WTC11 (cell line): ENCODE data around the gene EHF. TPM values are rescaled to one million over a fixed set of nuclear protein-coding genes. Genes with fewer than 3 reads are reported as not detected.

ENCODE experiments used
- ATAC-seq: fragments of 200-7000 bp; cut with Tn5 transposase; 2 replicates; pipeline ENCODE4 v1.10.0; 2021; ENCODE audit warnings: mild to moderate bottlenecking, moderate library complexity
- CTCF ChIA-PET: fragments of 300-600 bp; sonication (Branson Sonifier 250); formaldehyde crosslinking; loops from one replicate; lab custom pipeline; 2021; ENCODE audit warnings: antibody characterized with exemption; lab: Charles Lee
- POLR2A ChIA-PET: fragments of 350-600 bp; sonication (Branson Sonifier 250); formaldehyde crosslinking; loops from one replicate; lab custom pipeline; 2021; ENCODE audit warnings: antibody characterized with exemption; lab: Charles Lee
- DNase-seq: peaks from one replicate; pipeline ENCODE4 v3.0.0; 2021; ENCODE audit warnings: low spot score
- H3K27ac Mint-ChIP-seq: 2 replicates; pipeline ENCODE4 v1.8.0; 2021; ENCODE audit warnings: mixed read lengths
- H3K27me3 Mint-ChIP-seq: 2 replicates; pipeline ENCODE4 v1.8.0; 2021; ENCODE audit warnings: low read depth, mild to moderate bottlenecking, moderate library complexity, mixed read lengths
- H3K36me3 Mint-ChIP-seq: 2 replicates; pipeline ENCODE4 v1.8.0; 2021; ENCODE audit warnings: mixed read lengths
- H3K4me1 Mint-ChIP-seq: 2 replicates; pipeline ENCODE4 v1.8.0; 2022; ENCODE audit warnings: mixed read lengths
- H3K4me3 Mint-ChIP-seq: 2 replicates; pipeline ENCODE4 v1.8.0; 2021; ENCODE audit warnings: mild to moderate bottlenecking, moderate library complexity, mixed read lengths
- H3K9me3 Mint-ChIP-seq: 2 replicates; pipeline ENCODE4 v1.8.0; 2021; ENCODE audit warnings: mixed read lengths
- ATF1 ChIP-seq: sonication (generic); formaldehyde crosslinking; IDR thresholded peaks from 2 replicates; pipeline ENCODE4 v1.8.1; 2023; ENCODE audit warnings: mild to moderate bottlenecking, moderate library complexity, missing genetic modification reagents
- CREM ChIP-seq: sonication (generic); formaldehyde crosslinking; IDR thresholded peaks from 2 replicates; pipeline ENCODE4 v1.8.1; 2022; ENCODE audit warnings: mild to moderate bottlenecking, missing genetic modification reagents, moderate library complexity
- ETV6 ChIP-seq: sonication (generic); formaldehyde crosslinking; IDR thresholded peaks from 2 replicates; pipeline ENCODE4 v1.8.1; 2022; ENCODE audit warnings: mild to moderate bottlenecking, missing genetic modification reagents
- FOXK1 ChIP-seq: sonication (generic); formaldehyde crosslinking; IDR thresholded peaks from 2 replicates; pipeline ENCODE4 v1.8.0; 2022; ENCODE audit warnings: mild to moderate bottlenecking, moderate library complexity, missing genetic modification reagents
- GABPB1 ChIP-seq: sonication (generic); formaldehyde crosslinking; IDR thresholded peaks from 2 replicates; pipeline ENCODE4 v1.8.1; 2023; ENCODE audit warnings: mild to moderate bottlenecking, missing genetic modification reagents
- JAZF1 ChIP-seq: fragments of 250-450 bp; sonication (Bioruptor Pico); IDR thresholded peaks from 2 replicates; pipeline ENCODE4 v1.9.0; 2021; ENCODE audit warnings: moderate library complexity, mild to moderate bottlenecking, inconsistent platforms
- MYBL2 ChIP-seq: sonication (generic); formaldehyde crosslinking; IDR thresholded peaks from 2 replicates; pipeline ENCODE4 v1.8.1; 2023; ENCODE audit warnings: mild to moderate bottlenecking, moderate library complexity, missing genetic modification reagents
- NR1H2 ChIP-seq: sonication (generic); formaldehyde crosslinking; IDR thresholded peaks from 2 replicates; pipeline ENCODE4 v1.9.0; 2021; ENCODE audit warnings: mild to moderate bottlenecking, moderate library complexity, missing genetic modification reagents
- OVOL2 ChIP-seq: fragments of 250-450 bp; sonication (Bioruptor Pico); IDR thresholded peaks from 2 replicates; pipeline ENCODE4 v1.9.0; 2021; ENCODE audit warnings: mild to moderate bottlenecking, borderline replicate concordance
- ZNF219 ChIP-seq: sonication (generic); formaldehyde crosslinking; IDR thresholded peaks from 2 replicates; pipeline ENCODE4 v1.8.0; 2023; ENCODE audit warnings: missing genetic modification reagents, mild to moderate bottlenecking, borderline replicate concordance
- ZNF232 ChIP-seq: sonication (generic); formaldehyde crosslinking; IDR thresholded peaks from 2 replicates; pipeline ENCODE4 v1.8.0; 2022; ENCODE audit warnings: mild to moderate bottlenecking, missing genetic modification reagents
- total RNA-seq: library from RNA; stranded (reverse); gene quantifications from 3 replicates; pipeline ENCODE4 v1.2.3, GENCODE V29; 2021
- TF ChIP-seq, protein P1 (sequence below): fragments of 250-450 bp; sonication (Bioruptor Pico); IDR thresholded peaks from 2 replicates; pipeline ENCODE4 v1.9.0; 2021; ENCODE audit warnings: mild to moderate bottlenecking
- TF ChIP-seq, protein P2 (sequence below): sonication (generic); formaldehyde crosslinking; IDR thresholded peaks from 2 replicates; pipeline ENCODE4 v1.8.0; 2022; ENCODE audit warnings: mild to moderate bottlenecking, missing genetic modification reagents
- TF ChIP-seq, protein P3 (sequence below): sonication (generic); formaldehyde crosslinking; IDR thresholded peaks from 2 replicates; pipeline ENCODE4 v1.8.1; 2023; ENCODE audit warnings: mild to moderate bottlenecking, missing genetic modification reagents, moderate library complexity
- TF ChIP-seq, protein P4 (sequence below): sonication (generic); formaldehyde crosslinking; IDR thresholded peaks from 2 replicates; pipeline ENCODE4 v1.8.1; 2023; ENCODE audit warnings: mild to moderate bottlenecking, moderate library complexity, missing genetic modification reagents
- TF ChIP-seq, protein P5 (sequence below): sonication (generic); formaldehyde crosslinking; conservative IDR thresholded peaks from 2 replicates; pipeline ENCODE4 v1.8.1; 2022; ENCODE audit warnings: mild to moderate bottlenecking, missing genetic modification reagents
- TF ChIP-seq, protein P6 (sequence below): fragments of 250-450 bp; sonication (Bioruptor Pico); IDR thresholded peaks from 2 replicates; pipeline ENCODE4 v1.9.0; 2021; ENCODE audit warnings: mild to moderate bottlenecking
- TF ChIP-seq, protein P7 (sequence below): fragments of 250-450 bp; sonication (Bioruptor Pico); IDR thresholded peaks from 2 replicates; pipeline ENCODE4 v1.9.0; 2021; ENCODE audit warnings: moderate library complexity, mild to moderate bottlenecking, inconsistent platforms, borderline replicate concordance
- TF ChIP-seq, protein P8 (sequence below): sonication (generic); formaldehyde crosslinking; IDR thresholded peaks from 2 replicates; pipeline ENCODE4 v1.8.1; 2022; ENCODE audit warnings: missing genetic modification reagents, borderline replicate concordance

Gene EHF
- total RNA-seq, 1 experiment from 2014 or later: 0.46 TPM

DNA sequence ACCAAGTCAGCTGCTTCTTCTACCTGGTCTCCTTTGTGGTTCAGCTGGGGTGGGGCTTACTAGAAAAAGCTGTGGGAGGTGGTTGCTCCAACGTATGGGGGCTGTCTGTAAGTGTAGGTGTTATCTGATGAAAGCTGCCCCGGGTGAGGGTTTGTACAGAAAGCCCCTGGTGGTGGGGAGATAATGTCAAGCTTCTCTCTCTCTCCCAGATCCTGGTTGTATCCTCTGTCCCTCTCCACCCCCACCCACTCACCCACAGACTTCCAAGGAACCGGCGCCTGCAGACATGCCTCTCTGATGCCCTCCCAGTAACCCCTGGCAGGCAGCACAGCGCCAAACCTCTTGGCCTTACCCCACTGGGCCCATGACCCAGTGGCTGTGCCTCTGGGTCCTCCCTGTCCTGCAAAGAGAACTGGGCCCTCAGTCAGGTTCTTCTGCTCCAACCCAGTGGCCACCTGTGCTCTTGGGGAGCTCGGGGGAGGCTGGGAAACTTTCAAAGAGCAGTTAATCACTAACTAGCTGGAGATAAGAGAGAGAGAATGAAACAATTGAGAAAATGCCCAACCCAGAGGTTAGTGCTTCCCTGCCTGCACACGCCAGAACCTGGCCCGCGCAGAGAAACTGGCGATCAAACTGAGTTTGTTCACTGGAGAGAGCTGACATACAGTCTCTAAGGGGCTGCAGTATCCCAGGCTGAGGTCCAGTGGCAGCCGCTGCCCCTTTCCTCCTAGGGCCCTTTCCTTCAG, 20.4 kb upstream of the EHF start:
- POLR2A ChIA-PET: no interaction called here
- peaks cover 5% of the 10 kb centered on the region; the same call in 1 of the 2 replicates for H3K4me1 Mint-ChIP-seq
- CTCF ChIA-PET: interaction anchor here (0.7 to 1.0 kb wide), 2 partner anchors 15 to 37 kb away, joined by 3 read pairs; no protein-coding TSS in a partner anchor
- H3K27ac Mint-ChIP-seq: no peak overlapping the region
- TF ChIP-seq ZNF232 (no peak), GABPB1 (CRISPR knock-in tag) (peak; percentile 31; the same call in 1 of the 2 replicates), JAZF1 (no peak), FOXK1 (CRISPR knock-in tag) (no peak)
- no peak overlapping the region for H3K4me3 Mint-ChIP-seq
- H3K27me3 Mint-ChIP-seq: no peaks in the 10 kb centered on the region
- peaks cover 12% of the 10 kb centered on the region for H3K9me3 Mint-ChIP-seq
- H3K36me3 Mint-ChIP-seq: no peaks in the 10 kb centered on the region; the same call in 1 of the 2 replicates
- DNase-seq (no peak), ATAC-seq (no peak)

DNA sequence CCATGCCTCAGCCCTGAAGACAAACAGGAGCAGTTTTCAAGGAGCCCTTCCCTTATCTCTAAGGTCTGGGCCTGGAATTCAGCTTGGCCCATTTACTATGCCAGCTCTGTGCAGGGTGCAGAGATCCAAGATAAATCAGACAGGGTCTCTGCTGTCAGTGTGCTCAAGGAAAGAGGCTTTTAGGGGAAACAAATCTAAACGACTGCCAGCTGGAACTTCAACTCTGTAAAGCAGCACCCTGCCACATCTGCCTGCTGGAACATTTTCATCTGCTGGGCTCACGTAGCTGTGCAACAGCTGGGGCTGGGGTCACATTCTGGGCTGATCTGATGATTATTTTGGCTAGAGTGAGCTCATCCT, 19.8 kb upstream of the EHF start:
- H3K27ac Mint-ChIP-seq: no peak overlapping the region
- H3K36me3 Mint-ChIP-seq: no peaks in the 10 kb centered on the region
- no peaks in the 10 kb centered on the region for H3K27me3 Mint-ChIP-seq
- TF ChIP-seq, protein P1, sequence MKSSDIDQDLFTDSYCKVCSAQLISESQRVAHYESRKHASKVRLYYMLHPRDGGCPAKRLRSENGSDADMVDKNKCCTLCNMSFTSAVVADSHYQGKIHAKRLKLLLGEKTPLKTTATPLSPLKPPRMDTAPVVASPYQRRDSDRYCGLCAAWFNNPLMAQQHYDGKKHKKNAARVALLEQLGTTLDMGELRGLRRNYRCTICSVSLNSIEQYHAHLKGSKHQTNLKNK: no peak
- TF ChIP-seq, protein P2, sequence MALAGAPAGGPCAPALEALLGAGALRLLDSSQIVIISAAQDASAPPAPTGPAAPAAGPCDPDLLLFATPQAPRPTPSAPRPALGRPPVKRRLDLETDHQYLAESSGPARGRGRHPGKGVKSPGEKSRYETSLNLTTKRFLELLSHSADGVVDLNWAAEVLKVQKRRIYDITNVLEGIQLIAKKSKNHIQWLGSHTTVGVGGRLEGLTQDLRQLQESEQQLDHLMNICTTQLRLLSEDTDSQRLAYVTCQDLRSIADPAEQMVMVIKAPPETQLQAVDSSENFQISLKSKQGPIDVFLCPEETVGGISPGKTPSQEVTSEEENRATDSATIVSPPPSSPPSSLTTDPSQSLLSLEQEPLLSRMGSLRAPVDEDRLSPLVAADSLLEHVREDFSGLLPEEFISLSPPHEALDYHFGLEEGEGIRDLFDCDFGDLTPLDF (CRISPR knock-in tag): no peak
- TF ChIP-seq NR1H2 (CRISPR knock-in tag): no peak
- TF ChIP-seq, protein P3, sequence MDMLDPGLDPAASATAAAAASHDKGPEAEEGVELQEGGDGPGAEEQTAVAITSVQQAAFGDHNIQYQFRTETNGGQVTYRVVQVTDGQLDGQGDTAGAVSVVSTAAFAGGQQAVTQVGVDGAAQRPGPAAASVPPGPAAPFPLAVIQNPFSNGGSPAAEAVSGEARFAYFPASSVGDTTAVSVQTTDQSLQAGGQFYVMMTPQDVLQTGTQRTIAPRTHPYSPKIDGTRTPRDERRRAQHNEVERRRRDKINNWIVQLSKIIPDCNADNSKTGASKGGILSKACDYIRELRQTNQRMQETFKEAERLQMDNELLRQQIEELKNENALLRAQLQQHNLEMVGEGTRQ (CRISPR knock-in tag): no peak
- POLR2A ChIA-PET: no interaction called here
- DNase-seq (no peak), ATAC-seq (no peak)
- CTCF ChIA-PET: interaction anchor here (0.7 to 1.0 kb wide), 2 partner anchors 15 to 37 kb away, joined by 3 read pairs; no protein-coding TSS in a partner anchor
- H3K9me3 Mint-ChIP-seq: peaks cover 7% of the 10 kb centered on the region
- H3K4me1 Mint-ChIP-seq: peaks cover 5% of the 10 kb centered on the region; the same call in 1 of the 2 replicates
- no peak overlapping the region for H3K4me3 Mint-ChIP-seq

DNA sequence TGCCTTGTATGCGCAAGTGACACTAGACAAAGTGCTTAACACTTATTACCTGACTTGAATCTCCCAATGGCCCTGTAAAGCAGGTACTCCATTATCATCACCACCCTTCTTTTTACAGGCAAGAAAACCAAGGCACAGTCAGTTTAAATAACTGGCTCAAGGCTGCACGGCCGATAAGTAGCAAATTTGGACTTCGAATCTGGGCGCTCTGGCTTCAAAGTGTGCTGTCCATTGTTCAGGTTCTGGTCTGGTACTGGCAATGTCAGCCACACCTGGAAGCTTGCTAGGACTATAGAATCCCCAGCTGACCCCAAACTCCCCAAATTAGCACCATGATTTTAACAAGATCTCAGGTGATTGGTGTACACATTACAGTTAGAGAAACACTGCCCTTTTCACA, 19.3 kb upstream of the EHF start:
- ChIA-PET POLR2A (no interaction called here), CTCF (no interaction called here)
- no peak for DNase-seq
- Mint-ChIP-seq H3K36me3 (no peaks in the 10 kb centered on the region), H3K4me1 (peaks cover 5% of the 10 kb centered on the region; the same call in 1 of the 2 replicates), H3K27me3 (no peaks in the 10 kb centered on the region), H3K9me3 (peaks cover 1% of the 10 kb centered on the region; the same call in 1 of the 2 replicates), H3K27ac (no peak overlapping the region), H3K4me3 (no peak overlapping the region)
- no peak for ATAC-seq
- TF ChIP-seq OVOL2 (CRISPR knock-in tag) (no peak), MYBL2 (CRISPR knock-in tag) (no peak), ZNF219 (CRISPR knock-in tag) (no peak), ETV6 (CRISPR knock-in tag) (no peak), CREM (CRISPR knock-in tag) (no peak), ATF1 (no peak)
- TF ChIP-seq, protein P4, sequence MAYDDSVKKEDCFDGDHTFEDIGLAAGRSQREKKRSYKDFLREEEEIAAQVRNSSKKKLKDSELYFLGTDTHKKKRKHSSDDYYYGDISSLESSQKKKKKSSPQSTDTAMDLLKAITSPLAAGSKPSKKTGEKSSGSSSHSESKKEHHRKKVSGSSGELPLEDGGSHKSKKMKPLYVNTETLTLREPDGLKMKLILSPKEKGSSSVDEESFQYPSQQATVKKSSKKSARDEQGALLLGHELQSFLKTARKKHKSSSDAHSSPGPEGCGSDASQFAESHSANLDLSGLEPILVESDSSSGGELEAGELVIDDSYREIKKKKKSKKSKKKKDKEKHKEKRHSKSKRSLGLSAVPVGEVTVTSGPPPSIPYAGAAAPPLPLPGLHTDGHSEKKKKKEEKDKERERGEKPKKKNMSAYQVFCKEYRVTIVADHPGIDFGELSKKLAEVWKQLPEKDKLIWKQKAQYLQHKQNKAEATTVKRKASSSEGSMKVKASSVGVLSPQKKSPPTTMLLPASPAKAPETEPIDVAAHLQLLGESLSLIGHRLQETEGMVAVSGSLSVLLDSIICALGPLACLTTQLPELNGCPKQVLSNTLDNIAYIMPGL (CRISPR knock-in tag): no peak
- TF ChIP-seq, protein P5, sequence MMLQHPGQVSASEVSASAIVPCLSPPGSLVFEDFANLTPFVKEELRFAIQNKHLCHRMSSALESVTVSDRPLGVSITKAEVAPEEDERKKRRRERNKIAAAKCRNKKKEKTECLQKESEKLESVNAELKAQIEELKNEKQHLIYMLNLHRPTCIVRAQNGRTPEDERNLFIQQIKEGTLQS (CRISPR knock-in tag): no peak
- TF ChIP-seq, protein P6, sequence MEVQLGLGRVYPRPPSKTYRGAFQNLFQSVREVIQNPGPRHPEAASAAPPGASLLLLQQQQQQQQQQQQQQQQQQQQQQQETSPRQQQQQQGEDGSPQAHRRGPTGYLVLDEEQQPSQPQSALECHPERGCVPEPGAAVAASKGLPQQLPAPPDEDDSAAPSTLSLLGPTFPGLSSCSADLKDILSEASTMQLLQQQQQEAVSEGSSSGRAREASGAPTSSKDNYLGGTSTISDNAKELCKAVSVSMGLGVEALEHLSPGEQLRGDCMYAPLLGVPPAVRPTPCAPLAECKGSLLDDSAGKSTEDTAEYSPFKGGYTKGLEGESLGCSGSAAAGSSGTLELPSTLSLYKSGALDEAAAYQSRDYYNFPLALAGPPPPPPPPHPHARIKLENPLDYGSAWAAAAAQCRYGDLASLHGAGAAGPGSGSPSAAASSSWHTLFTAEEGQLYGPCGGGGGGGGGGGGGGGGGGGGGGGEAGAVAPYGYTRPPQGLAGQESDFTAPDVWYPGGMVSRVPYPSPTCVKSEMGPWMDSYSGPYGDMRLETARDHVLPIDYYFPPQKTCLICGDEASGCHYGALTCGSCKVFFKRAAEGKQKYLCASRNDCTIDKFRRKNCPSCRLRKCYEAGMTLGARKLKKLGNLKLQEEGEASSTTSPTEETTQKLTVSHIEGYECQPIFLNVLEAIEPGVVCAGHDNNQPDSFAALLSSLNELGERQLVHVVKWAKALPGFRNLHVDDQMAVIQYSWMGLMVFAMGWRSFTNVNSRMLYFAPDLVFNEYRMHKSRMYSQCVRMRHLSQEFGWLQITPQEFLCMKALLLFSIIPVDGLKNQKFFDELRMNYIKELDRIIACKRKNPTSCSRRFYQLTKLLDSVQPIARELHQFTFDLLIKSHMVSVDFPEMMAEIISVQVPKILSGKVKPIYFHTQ (CRISPR knock-in tag): no peak
- TF ChIP-seq, protein P7, sequence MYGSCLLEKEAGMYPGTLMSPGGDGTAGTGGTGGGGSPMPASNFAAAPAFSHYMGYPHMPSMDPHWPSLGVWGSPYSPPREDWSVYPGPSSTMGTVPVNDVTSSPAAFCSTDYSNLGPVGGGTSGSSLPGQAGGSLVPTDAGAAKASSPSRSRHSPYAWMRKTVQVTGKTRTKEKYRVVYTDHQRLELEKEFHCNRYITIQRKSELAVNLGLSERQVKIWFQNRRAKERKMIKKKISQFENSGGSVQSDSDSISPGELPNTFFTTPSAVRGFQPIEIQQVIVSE: no peak
- TF ChIP-seq, protein P2 (CRISPR knock-in tag): no peak
- TF ChIP-seq, protein P8, sequence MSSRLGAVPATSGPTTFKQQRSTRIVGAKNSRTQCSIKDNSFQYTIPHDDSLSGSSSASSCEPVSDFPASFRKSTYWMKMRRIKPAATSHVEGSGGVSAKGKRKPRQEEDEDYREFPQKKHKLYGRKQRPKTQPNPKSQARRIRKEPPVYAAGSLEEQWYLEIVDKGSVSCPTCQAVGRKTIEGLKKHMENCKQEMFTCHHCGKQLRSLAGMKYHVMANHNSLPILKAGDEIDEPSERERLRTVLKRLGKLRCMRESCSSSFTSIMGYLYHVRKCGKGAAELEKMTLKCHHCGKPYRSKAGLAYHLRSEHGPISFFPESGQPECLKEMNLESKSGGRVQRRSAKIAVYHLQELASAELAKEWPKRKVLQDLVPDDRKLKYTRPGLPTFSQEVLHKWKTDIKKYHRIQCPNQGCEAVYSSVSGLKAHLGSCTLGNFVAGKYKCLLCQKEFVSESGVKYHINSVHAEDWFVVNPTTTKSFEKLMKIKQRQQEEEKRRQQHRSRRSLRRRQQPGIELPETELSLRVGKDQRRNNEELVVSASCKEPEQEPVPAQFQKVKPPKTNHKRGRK (CRISPR knock-in tag): no peak
